Measurements from ENCODE around the gene SPCS3.

SPCS3 gene

DNA sequence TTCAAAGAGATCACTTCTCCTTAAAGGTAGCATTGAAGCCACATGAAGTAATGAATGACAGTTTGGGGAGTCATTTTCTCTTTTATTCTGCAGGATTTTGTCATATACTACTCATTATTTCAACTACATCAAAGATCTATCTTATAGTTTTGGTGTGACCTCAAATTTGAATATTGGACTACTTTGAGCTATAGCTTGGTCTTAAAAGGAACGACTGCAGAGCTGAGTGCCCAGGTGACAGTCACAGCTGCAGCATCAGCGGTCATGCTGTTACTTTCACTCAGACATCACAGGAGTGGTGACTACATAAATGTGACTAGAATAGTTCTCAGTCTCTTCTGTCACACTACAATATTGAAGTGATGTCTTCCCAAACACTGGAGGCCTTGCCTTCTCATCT, 10.7 kb upstream of the SPCS3 start:
- no peak overlapping the region for H3K4me3 ChIP-seq (ENCODE audit: control insufficient read depth, low read depth, low read length)
- TF ChIP-seq, protein P1, sequence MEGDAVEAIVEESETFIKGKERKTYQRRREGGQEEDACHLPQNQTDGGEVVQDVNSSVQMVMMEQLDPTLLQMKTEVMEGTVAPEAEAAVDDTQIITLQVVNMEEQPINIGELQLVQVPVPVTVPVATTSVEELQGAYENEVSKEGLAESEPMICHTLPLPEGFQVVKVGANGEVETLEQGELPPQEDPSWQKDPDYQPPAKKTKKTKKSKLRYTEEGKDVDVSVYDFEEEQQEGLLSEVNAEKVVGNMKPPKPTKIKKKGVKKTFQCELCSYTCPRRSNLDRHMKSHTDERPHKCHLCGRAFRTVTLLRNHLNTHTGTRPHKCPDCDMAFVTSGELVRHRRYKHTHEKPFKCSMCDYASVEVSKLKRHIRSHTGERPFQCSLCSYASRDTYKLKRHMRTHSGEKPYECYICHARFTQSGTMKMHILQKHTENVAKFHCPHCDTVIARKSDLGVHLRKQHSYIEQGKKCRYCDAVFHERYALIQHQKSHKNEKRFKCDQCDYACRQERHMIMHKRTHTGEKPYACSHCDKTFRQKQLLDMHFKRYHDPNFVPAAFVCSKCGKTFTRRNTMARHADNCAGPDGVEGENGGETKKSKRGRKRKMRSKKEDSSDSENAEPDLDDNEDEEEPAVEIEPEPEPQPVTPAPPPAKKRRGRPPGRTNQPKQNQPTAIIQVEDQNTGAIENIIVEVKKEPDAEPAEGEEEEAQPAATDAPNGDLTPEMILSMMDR (conservative IDR thresholded peaks at IDR 0.05; ENCODE audit: control insufficient read depth, insufficient read depth, low read depth, low read length), result no peak
- DNase-seq (ENCODE audit: low read depth), result no peak

DNA sequence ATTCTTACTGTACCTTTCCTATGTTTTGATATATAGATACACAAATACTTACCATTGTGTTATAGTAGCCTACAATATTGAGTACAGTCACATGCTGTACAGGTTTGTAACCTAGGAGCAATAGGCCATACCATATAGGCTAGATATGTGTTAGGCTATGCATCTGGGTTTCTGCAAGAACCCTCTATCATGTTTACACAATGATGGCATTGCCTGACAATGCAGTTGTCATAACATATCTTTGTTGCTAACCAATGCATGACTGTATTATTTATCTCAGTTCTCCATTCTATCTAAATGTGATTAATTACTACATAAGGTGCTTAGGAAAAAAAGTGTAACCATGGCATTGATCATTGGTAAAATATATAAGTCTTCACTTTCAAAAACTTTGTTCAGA, 10.0 kb upstream of the SPCS3 start:
- DNase-seq (ENCODE audit: low read depth), result peak; percentile 23
- TF ChIP-seq, protein P1 (conservative IDR thresholded peaks at IDR 0.05; ENCODE audit: control insufficient read depth, insufficient read depth, low read depth, low read length), result no peak
- H3K4me3 ChIP-seq (ENCODE audit: control insufficient read depth, low read depth, low read length), result no peak overlapping the region

DNA sequence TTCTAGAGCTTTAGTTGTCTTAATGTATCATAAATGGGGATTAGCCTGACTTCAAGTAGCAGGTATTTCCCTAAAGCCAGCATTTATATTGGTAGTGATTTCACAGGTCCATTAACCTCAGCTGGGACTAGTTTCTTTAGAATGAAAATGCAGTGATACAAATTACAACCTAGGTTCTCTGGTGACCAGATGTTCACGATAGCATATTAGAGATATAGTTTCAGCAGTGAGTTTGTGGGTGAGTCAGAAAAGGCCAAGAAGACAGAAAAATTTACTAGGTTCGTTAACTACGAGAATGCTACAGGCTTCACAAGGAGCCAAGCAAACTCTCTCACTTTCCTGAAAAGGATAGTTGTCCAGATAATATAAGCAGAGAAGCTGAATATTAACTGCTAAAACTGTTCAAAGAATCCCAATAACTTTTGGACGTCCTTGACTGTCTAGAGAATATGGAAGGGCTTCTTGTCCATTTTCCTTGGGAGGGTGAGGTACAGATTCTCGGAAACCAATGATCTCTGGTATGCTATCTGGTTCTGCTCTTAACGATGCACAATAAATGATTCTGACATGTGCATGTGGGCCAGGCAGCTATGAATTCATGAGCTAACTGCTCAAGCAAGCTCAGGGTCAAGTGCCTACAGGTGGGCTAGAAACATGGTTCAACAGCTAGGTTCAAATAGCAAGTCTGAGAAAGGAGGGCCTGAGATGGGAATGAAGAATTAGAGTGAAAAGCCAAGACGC, 6.0 kb upstream of the SPCS3 start:
- DNase-seq (ENCODE audit: low read depth), result peak; percentile 29
- TF ChIP-seq, protein P1 (conservative IDR thresholded peaks at IDR 0.05; ENCODE audit: control insufficient read depth, insufficient read depth, low read depth, low read length), result no peak
- H3K4me3 ChIP-seq (ENCODE audit: control insufficient read depth, low read depth, low read length), result no peak overlapping the region

DNA sequence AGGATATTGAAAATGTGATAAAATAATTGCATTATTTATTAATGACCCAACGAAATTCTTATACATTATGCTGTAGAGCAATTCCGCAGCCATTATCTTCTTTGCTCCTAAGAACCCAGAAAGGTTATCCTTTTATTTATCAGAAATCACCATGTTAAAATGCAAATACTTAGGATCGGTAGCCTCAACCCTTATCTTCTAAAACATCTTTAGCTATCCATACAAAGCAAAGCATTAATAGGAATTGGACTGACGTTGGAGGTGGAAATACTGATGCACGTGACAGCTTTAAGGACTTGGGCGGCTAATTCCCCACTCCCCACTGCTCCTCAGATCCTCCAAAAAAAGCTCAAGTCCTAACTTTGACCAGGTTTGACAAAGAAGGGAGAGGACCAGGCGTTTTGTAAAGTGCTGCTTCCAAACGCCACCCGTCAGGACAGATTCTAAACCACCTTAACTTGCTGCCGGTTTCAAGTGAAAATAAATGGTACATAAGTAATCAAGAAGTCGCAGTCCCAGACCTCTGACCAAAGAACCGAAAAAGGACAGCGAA, 539 bp upstream of the SPCS3 start:
- H3K4me3 ChIP-seq (ENCODE audit: control insufficient read depth, low read depth, low read length), result peak overlapping the region; percentile 79
- no peak for DNase-seq (ENCODE audit: low read depth)
- TF ChIP-seq, protein P1 (conservative IDR thresholded peaks at IDR 0.05; ENCODE audit: control insufficient read depth, insufficient read depth, low read depth, low read length), result no peak

DNA sequence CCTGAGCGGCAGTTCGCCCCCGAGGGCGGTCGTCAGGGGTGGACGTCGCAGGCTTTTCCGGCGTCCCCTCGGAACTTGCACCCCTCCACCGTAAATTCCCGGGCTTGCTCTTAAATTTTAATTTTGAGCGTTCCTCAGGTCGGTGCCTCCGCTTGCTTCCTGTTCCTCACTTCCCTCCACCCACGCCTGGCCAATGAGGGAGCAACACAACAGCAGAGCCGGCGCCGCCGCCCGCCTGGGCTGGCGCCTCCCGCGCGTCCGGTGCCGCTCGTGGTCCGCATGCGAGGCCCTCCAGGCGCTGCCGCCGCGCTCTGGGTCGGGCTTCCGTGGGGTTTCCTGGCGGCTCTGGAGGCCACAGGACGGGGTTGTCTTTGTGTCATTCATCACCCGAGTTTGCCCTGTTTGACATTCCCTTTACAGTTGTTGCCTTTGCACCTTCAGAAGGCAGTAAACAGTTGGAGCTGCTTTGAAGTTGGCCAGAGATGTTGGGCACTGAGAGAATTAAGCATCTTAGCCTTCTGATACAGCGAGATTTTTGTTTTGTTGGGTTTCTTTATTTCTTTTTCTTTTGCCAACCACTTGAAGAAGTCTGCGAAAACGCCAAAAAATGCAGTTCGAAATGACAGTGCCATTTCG, 692 bp downstream of the SPCS3 start:
- peak; percentile 83 for DNase-seq (ENCODE audit: low read depth)
- TF ChIP-seq, protein P1 (conservative IDR thresholded peaks at IDR 0.05; ENCODE audit: control insufficient read depth, insufficient read depth, low read depth, low read length), result no peak
- peak overlapping the region; percentile 94 for H3K4me3 ChIP-seq (ENCODE audit: control insufficient read depth, low read depth, low read length)

DNA sequence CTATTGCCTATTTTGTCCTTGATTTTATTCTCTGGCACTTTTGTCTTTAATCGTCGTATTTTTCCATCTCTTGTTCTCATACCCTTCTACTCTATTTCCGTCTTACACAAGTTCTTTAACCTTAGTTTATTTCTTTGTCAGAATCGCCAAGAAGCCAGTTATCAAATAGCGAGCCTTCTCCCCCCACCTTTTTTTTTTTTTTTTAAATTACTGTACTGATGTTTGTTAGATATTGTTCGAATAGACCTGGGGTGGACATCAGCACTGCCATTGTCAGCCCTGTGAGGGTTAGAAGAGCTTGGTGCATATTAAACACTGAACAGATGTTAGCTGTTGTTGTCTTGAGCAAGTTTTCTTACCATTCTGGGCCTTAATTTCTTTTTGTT, 1.2 kb downstream of the SPCS3 start:
- TF ChIP-seq, protein P1 (conservative IDR thresholded peaks at IDR 0.05; ENCODE audit: control insufficient read depth, insufficient read depth, low read depth, low read length), result no peak
- H3K4me3 ChIP-seq (ENCODE audit: control insufficient read depth, low read depth, low read length), result peak overlapping the region; percentile 94
- DNase-seq (ENCODE audit: low read depth), result peak; percentile 22

All from fibroblast of mammary gland (primary cell).